ENCODE results near the gene EIF1AD. TPM values are rescaled to one million over a fixed set of nuclear protein-coding genes. Genes with fewer than 3 reads are reported as not detected.

Gene EIF1AD
- total and polyA plus RNA-seq, 4 donors, result 22.0 to 33.2 (median 28.7) TPM

GRCh38 chr11:65947603-65948125, 54.3 kb downstream of the EIF1AD start:
- no peaks in the 10 kb centered on the region for H3K9me3 ChIP-seq (ENCODE audit: control insufficient read depth in 4 of 4, insufficient read depth in 3 of 4, low read length in 3 of 4)
- no peak for ATAC-seq (ENCODE audit: insufficient read depth, low FRiP score)
- no peaks in the 10 kb centered on the region for H3K4me1 ChIP-seq (ENCODE audit: control insufficient read depth in 5 of 5, insufficient read depth in 5 of 5, low read length in 5 of 5)
- no peak for DNase-seq
- WGBS, 2 donors, result 87 to 88% methylated on average over 12 of the region's 12 CpGs
- H3K27ac ChIP-seq (ENCODE audit: low read depth in 1 of 2, low read length in 1 of 2), result no peak overlapping the region
- no peaks in the 10 kb centered on the region for H3K27me3 ChIP-seq (ENCODE audit: control insufficient read depth in 3 of 3, insufficient read depth in 3 of 3, low read length in 2 of 3)
- H3K36me3 ChIP-seq (ENCODE audit: control insufficient read depth in 4 of 4, insufficient read depth in 4 of 4, low read length in 4 of 4), result no peaks in the 10 kb centered on the region
- no peak overlapping the region for H3K9ac ChIP-seq (ENCODE audit: insufficient read depth in 1 of 2, low read length in 2 of 2)
- H3K4me3 ChIP-seq, result no peak overlapping the region
- TF ChIP-seq CTCF (IDR thresholded peaks at IDR 0.05; ENCODE audit: control extremely low read depth, extremely low read depth), result no peak

- WGBS, 2 donors, result 64 to 86% methylated on average over 13 of the region's 13 CpGs
- no peak for ATAC-seq (ENCODE audit: insufficient read depth, low FRiP score)
- Histone ChIP-seq H3K4me1 (ENCODE audit: control insufficient read depth in 5 of 5, insufficient read depth in 5 of 5, low read length in 5 of 5) (no peaks in the 10 kb centered on the region), H3K9ac (ENCODE audit: insufficient read depth in 1 of 2, low read length in 2 of 2) (no peak overlapping the region), H3K9me3 (ENCODE audit: control insufficient read depth in 4 of 4, insufficient read depth in 3 of 4, low read length in 3 of 4) (no peaks in the 10 kb centered on the region), H3K4me3 (no peak overlapping the region), H3K27ac (ENCODE audit: low read depth in 1 of 2, low read length in 1 of 2) (no peak overlapping the region), H3K36me3 (ENCODE audit: control insufficient read depth in 4 of 4, insufficient read depth in 4 of 4, low read length in 4 of 4) (no peaks in the 10 kb centered on the region), H3K27me3 (ENCODE audit: control insufficient read depth in 3 of 3, insufficient read depth in 3 of 3, low read length in 2 of 3) (peaks cover 0 to 2% (median 0%) of the 10 kb centered on the region in 3 donors)
- no peak for TF ChIP-seq CTCF (IDR thresholded peaks at IDR 0.05; ENCODE audit: control extremely low read depth, extremely low read depth)
- DNase-seq, result no peak
These were observed 54.8 kb downstream of the EIF1AD start for GRCh38 chr11:65947133-65947532.

GRCh38 chr11:65946655-65947054, 55.3 kb downstream of the EIF1AD start:
- H3K27me3 ChIP-seq (ENCODE audit: control insufficient read depth in 3 of 3, insufficient read depth in 3 of 3, low read length in 2 of 3), result peaks cover 0 to 3% (median 0%) of the 10 kb centered on the region in 3 donors
- DNase-seq (no peak), ATAC-seq (ENCODE audit: insufficient read depth, low FRiP score) (no peak)
- 88 to 93% methylated on average over 4 of the region's 4 CpGs for WGBS, 2 donors
- no peaks in the 10 kb centered on the region for H3K9me3 ChIP-seq (ENCODE audit: control insufficient read depth in 4 of 4, insufficient read depth in 3 of 4, low read length in 3 of 4)
- no peak overlapping the region for H3K9ac ChIP-seq (ENCODE audit: insufficient read depth in 1 of 2, low read length in 2 of 2)
- H3K36me3 ChIP-seq (ENCODE audit: control insufficient read depth in 4 of 4, insufficient read depth in 4 of 4, low read length in 4 of 4), result no peaks in the 10 kb centered on the region
- no peak for TF ChIP-seq CTCF (IDR thresholded peaks at IDR 0.05; ENCODE audit: control extremely low read depth, extremely low read depth)
- H3K4me3 ChIP-seq, result no peak overlapping the region
- H3K4me1 ChIP-seq (ENCODE audit: control insufficient read depth in 5 of 5, insufficient read depth in 5 of 5, low read length in 5 of 5), result no peaks in the 10 kb centered on the region
- no peak overlapping the region for H3K27ac ChIP-seq (ENCODE audit: low read depth in 1 of 2, low read length in 1 of 2)

Other genes starting within 250 kb of the EIF1AD start
- gene AP5B1, start 221.2 kb downstream of the EIF1AD start, total RNA-seq, result 10 to 100 TPM in 1 of 2 donors, 1 to 10 TPM in 1; 8.6 to 35.5 TPM
- gene AP5B1, start 221.2 kb downstream of the EIF1AD start, polyA plus RNA-seq, result 10 to 100 TPM; 13.0 to 35.1 TPM
- under 1 TPM; 0.17 to 0.77 TPM for gene OVOL1, start 215.1 kb downstream of the EIF1AD start, total RNA-seq
- gene OVOL1, start 215.1 kb downstream of the EIF1AD start, polyA plus RNA-seq, result 1 to 10 TPM in 1 of 2 donors, under 1 TPM in 1; 0.96 to 1.4 TPM
- under 1 TPM; 0.52 to 0.77 TPM for gene SNX32, start 168.2 kb downstream of the EIF1AD start, total RNA-seq
- gene SNX32, start 168.2 kb downstream of the EIF1AD start, polyA plus RNA-seq, result under 1 TPM; 0.14 to 0.88 TPM
- gene CFL1, start 144.0 kb downstream of the EIF1AD start, total RNA-seq, result 100 to 1,000 TPM; 387 to 967 TPM
- gene CFL1, start 144.0 kb downstream of the EIF1AD start, polyA plus RNA-seq, result 1,000 to 10,000 TPM in 1 of 2 donors, 100 to 1,000 TPM in 1; 493 to 1,282 TPM
- gene MUS81, start 141.7 kb downstream of the EIF1AD start, total RNA-seq, result 10 to 100 TPM; 35.0 to 61.4 TPM
- 10 to 100 TPM; 46.2 to 62.2 TPM for gene MUS81, start 141.7 kb downstream of the EIF1AD start, polyA plus RNA-seq
- 10 to 100 TPM; 62.8 to 67.0 TPM for gene EFEMP2, start 129.4 kb downstream of the EIF1AD start, total RNA-seq
- 10 to 100 TPM; 34.2 to 44.8 TPM for gene EFEMP2, start 129.4 kb downstream of the EIF1AD start, polyA plus RNA-seq
- gene CTSW, start 122.3 kb downstream of the EIF1AD start, total RNA-seq, result 1 to 10 TPM; 3.1 to 4.6 TPM
- 1 to 10 TPM; 2.9 to 8.7 TPM for gene CTSW, start 122.3 kb downstream of the EIF1AD start, polyA plus RNA-seq
- 10 to 100 TPM; 49.8 to 74.6 TPM for gene FIBP, start 113.7 kb downstream of the EIF1AD start, total RNA-seq
- 10 to 100 TPM; 47.1 to 77.2 TPM for gene FIBP, start 113.7 kb downstream of the EIF1AD start, polyA plus RNA-seq
- gene CCDC85B, start 111.5 kb downstream of the EIF1AD start, total RNA-seq, result 10 to 100 TPM; 20.7 to 55.4 TPM
- gene CCDC85B, start 111.5 kb downstream of the EIF1AD start, polyA plus RNA-seq, result 10 to 100 TPM; 52.5 to 63.4 TPM
- 10 to 100 TPM in 1 of 2 donors, under 1 TPM in 1; 0.43 to 11.4 TPM for gene FOSL1, start 101.8 kb downstream of the EIF1AD start, total RNA-seq
- 10 to 100 TPM; 19.2 to 19.9 TPM for gene FOSL1, start 101.8 kb downstream of the EIF1AD start, polyA plus RNA-seq
- gene C11orf68, start 83.1 kb downstream of the EIF1AD start, total RNA-seq, result 10 to 100 TPM; 17.9 to 38.8 TPM
- 10 to 100 TPM; 26.8 to 30.8 TPM for gene C11orf68, start 83.1 kb downstream of the EIF1AD start, polyA plus RNA-seq
- gene DRAP1, start 82.7 kb downstream of the EIF1AD start, total RNA-seq, result 10 to 100 TPM; 40.8 to 92.7 TPM
- 100 to 1,000 TPM in 1 of 2 donors, 10 to 100 TPM in 1; 99.4 to 140 TPM for gene DRAP1, start 82.7 kb downstream of the EIF1AD start, polyA plus RNA-seq
- gene TSGA10IP, start 56.7 kb downstream of the EIF1AD start, total RNA-seq, result under 1 TPM; 0.34 TPM
- gene TSGA10IP, start 56.7 kb downstream of the EIF1AD start, polyA plus RNA-seq, result under 1 TPM; 0.07 to 0.20 TPM
- 10 to 100 TPM; 31.4 to 52.3 TPM for gene SART1, start 40.4 kb downstream of the EIF1AD start, total RNA-seq
- 100 to 1,000 TPM in 1 of 2 donors, 10 to 100 TPM in 1; 44.3 to 145 TPM for gene SART1, start 40.4 kb downstream of the EIF1AD start, polyA plus RNA-seq
- 100 to 1,000 TPM in 1 of 2 donors, 10 to 100 TPM in 1; 17.7 to 185 TPM for gene BANF1, start 346 bp upstream of the EIF1AD start, total RNA-seq
- 100 to 1,000 TPM; 132 to 315 TPM for gene BANF1, start 346 bp upstream of the EIF1AD start, polyA plus RNA-seq
- 10 to 100 TPM in 1 of 2 donors, 1 to 10 TPM in 1; 7.1 to 17.7 TPM for gene CST6, start 9.9 kb upstream of the EIF1AD start, total RNA-seq
- 10 to 100 TPM; 31.7 to 38.8 TPM for gene CST6, start 9.9 kb upstream of the EIF1AD start, polyA plus RNA-seq
- 1 to 10 TPM in 1 of 2 donors, not detected in 1; 2.9 TPM for gene CATSPER1, start 24.3 kb upstream of the EIF1AD start, total RNA-seq
- gene CATSPER1, start 24.3 kb upstream of the EIF1AD start, polyA plus RNA-seq, result 1 to 10 TPM; 3.1 to 3.3 TPM
- not detected for gene GAL3ST3, start 47.0 kb upstream of the EIF1AD start, total RNA-seq
- gene GAL3ST3, start 47.0 kb upstream of the EIF1AD start, polyA plus RNA-seq, result not detected
- gene SF3B2, start 50.2 kb upstream of the EIF1AD start, total RNA-seq, result 100 to 1,000 TPM; 130 to 187 TPM
- 100 to 1,000 TPM in 1 of 2 donors, 10 to 100 TPM in 1; 78.0 to 139 TPM for gene SF3B2, start 50.2 kb upstream of the EIF1AD start, polyA plus RNA-seq
- 10 to 100 TPM; 42.8 to 48.8 TPM for gene PACS1, start 68.1 kb upstream of the EIF1AD start, total RNA-seq
- gene PACS1, start 68.1 kb upstream of the EIF1AD start, polyA plus RNA-seq, result 10 to 100 TPM; 22.2 to 26.6 TPM

Measured in lung (tissue), 12 donors.